HL-60 (cell line): Measurements from ENCODE around the gene VPS35L.

ENCODE experiments used
- CTCF ChIP-seq: IDR thresholded peaks from one replicate; pipeline ENCODE4 v1.5.1; 2011; ENCODE audit warnings: low read length, control low read depth, inconsistent platforms; ENCODE audit not compliant: insufficient read depth
- POLR2AphosphoS5 ChIP-seq: IDR thresholded peaks from 2 replicates; pipeline ENCODE4 v1.6.1; 2012; ENCODE audit warnings: low read depth
- REST ChIP-seq: IDR thresholded peaks from 2 replicates; pipeline ENCODE4 v1.6.1; 2012; ENCODE audit warnings: low read depth; ENCODE audit not compliant: insufficient replicate concordance

GRCh38 chr16:19521471-19522396, 33.8 kb upstream of the VPS35L start, which contains the start of gene GDE1:
- no peak for TF ChIP-seq REST
- TF ChIP-seq CTCF = no peak
- TF ChIP-seq POLR2AphosphoS5 = peak; percentile 64
